Measurements from ENCODE around the gene GAS6.

GAS6 gene

GRCh38 chr13:113785051-113786010 is 78.5 kb downstream of the GAS6 start:
- no peak for DNase-seq

GRCh38 chr13:113784645-113785024 is 79.2 kb downstream of the GAS6 start:
- no peak for DNase-seq

GRCh38 chr13:113783966-113784644 is 79.8 kb downstream of the GAS6 start:
- no peak for DNase-seq

GRCh38 chr13:113783200-113783881 is 80.5 kb downstream of the GAS6 start:
- no peak for DNase-seq

GRCh38 chr13:113782472-113782871 is 81.4 kb downstream of the GAS6 start:
- no peak for DNase-seq

GRCh38 chr13:113781571-113781970 is 82.3 kb downstream of the GAS6 start:
- DNase-seq: no peak

- DNase-seq: peak; percentile 8
Measured at GRCh38 chr13:113777311-113778260, 86.3 kb downstream of the GAS6 start.

- no peak for DNase-seq
Measured at GRCh38 chr13:113776231-113777125, 87.4 kb downstream of the GAS6 start.

- DNase-seq: no peak
Measured at GRCh38 chr13:113775451-113776145, 88.3 kb downstream of the GAS6 start.

GRCh38 chr13:113774177-113775107 is 89.4 kb downstream of the GAS6 start:
- no peak for DNase-seq

- DNase-seq: no peak
Measured at GRCh38 chr13:113771709-113772331, 92.1 kb downstream of the GAS6 start.

GRCh38 chr13:113770937-113771336 is 92.9 kb downstream of the GAS6 start:
- DNase-seq: no peak
